ENCODE data around the gene SLCO2A1. TPM values are rescaled to one million over a fixed set of nuclear protein-coding genes. Genes with fewer than 3 reads are reported as not detected.

SLCO2A1 gene
- total RNA-seq, 2 donors from 2014 or later = 0.10 TPM; not detected in 1

DNA sequence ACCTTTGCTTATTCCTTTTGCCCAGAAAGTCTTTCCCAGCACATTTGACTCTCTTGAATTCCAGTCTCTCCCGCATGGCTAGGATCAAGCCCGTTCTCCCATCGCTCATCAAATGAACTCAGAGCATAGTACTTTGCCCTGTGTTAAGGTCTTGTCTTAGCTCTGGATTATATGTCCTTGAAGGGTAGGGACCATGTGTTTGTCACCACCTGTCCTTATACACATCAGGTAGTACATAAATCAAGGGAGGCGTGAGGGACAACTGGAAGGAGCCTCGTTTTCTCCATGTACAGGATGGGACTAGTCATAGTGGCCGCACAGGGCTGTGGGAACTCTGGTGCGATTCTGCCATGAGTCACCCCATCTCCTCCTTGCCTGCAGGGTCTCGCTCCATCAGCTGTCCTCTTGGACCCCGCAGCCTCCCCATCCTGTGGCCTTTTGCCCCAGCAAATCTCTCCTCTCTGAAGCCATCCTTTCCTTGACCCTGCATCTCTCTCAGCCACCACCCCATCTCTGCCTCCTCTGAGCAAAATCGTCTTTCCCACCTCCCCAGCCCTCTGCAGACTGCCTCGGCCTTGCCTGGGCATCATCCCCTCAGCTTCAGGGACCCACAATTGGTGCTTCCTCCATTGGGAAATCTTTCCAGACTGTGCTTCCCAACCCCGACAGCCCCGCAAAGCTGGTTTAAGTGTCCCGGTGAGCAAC, 100.7 kb downstream of the SLCO2A1 start:
- peaks cover 7% of the 10 kb centered on the region for H3K4me1 Mint-ChIP-seq (ENCODE audit: low read depth)
- DNase-seq = no peak
- H3K36me3 Mint-ChIP-seq (ENCODE audit: insufficient read depth in 2 of 2) = no peaks in the 10 kb centered on the region
- H3K9me3 Mint-ChIP-seq = no peaks in the 10 kb centered on the region
- ATAC-seq (replicated peaks in 1 of 2) = no peak
- no peak overlapping the region for H3K4me3 Mint-ChIP-seq
- H3K27me3 Mint-ChIP-seq (ENCODE audit: low read depth) = peaks cover 8% of the 10 kb centered on the region
- no peak overlapping the region for H3K27ac Mint-ChIP-seq

DNA sequence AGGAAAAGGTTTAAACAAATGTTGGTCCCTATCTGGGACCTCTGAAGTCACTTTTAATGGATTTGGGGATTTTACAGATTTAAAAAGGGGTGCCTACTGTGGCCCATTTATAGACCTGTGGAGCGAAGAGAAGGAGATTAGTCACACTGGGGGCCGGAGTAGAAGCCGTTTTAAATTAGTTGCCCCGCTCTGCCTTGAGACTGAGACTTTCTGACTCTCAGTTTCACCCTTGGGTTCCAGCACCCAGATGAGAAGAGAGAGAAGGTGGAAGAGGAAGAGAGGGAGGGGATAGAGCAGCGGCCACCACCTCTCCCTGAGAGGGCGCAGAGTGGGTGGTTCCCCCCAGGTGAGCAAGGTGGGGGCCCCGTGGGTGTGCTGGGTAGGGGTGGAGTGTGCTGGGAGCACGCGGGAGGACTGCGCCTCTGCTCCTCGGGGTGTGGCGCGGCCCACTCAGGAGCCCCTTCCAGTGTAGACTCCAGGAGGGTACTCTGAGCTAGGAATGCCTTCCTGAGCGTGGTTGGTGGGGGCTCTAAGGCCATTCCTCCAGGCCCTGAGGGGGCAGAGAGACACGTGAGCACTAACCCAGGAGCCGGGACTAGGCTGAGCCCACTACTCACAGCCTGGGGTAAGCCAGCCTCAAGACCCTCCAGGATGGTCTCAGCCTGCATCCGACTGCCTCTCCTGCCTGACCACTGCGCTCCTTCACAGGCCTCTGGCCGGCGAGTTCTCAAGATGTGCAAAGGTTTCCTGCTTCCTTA, 101.4 kb downstream of the SLCO2A1 start:
- H3K9me3 Mint-ChIP-seq = no peaks in the 10 kb centered on the region
- peaks cover 7% of the 10 kb centered on the region for H3K4me1 Mint-ChIP-seq (ENCODE audit: low read depth)
- H3K27me3 Mint-ChIP-seq (ENCODE audit: low read depth) = peaks cover 8% of the 10 kb centered on the region
- DNase-seq (no peak), ATAC-seq (replicated peaks in 1 of 2) (no peak)
- no peak overlapping the region for H3K27ac Mint-ChIP-seq
- no peaks in the 10 kb centered on the region for H3K36me3 Mint-ChIP-seq (ENCODE audit: insufficient read depth in 2 of 2)
- H3K4me3 Mint-ChIP-seq = peak overlapping the region; percentile 65 to 71

DNA sequence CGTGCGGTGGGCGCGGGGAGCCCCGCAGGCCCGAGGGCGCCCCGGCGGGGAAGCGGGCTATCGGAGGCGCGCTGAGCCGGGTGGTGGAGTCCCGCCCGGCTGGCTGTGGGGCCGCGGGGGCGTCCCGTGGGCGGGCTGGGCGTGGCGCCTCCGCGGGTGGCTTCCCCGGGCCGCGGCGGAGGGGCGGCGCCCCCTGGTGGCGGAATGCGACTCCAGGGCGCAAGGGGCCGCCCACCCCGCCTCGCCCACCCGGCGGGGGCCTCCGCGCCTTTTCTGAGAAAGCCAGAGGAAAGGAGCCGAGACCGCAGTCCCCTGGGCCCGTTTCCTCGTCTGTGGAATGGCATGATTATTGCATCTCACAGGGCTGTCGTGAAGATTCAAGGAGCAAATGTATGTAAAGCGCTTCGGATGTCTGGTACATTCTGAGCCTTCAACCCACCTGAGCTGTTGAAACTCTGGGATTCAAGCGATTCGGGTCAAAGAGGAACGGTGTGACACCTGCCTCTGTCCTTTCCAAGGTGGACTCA, 102.1 kb downstream of the SLCO2A1 start:
- Mint-ChIP-seq H3K4me1 (ENCODE audit: low read depth) (peaks cover 7% of the 10 kb centered on the region), H3K27me3 (ENCODE audit: low read depth) (peaks cover 8% of the 10 kb centered on the region), H3K27ac (no peak overlapping the region), H3K9me3 (no peaks in the 10 kb centered on the region), H3K4me3 (peak overlapping the region; percentile 65 to 71), H3K36me3 (ENCODE audit: insufficient read depth in 2 of 2) (no peaks in the 10 kb centered on the region)
- DNase-seq (peak; percentile 83 to 85), ATAC-seq (replicated peaks in 1 of 2) (peak; percentile 87 to 90)

DNA sequence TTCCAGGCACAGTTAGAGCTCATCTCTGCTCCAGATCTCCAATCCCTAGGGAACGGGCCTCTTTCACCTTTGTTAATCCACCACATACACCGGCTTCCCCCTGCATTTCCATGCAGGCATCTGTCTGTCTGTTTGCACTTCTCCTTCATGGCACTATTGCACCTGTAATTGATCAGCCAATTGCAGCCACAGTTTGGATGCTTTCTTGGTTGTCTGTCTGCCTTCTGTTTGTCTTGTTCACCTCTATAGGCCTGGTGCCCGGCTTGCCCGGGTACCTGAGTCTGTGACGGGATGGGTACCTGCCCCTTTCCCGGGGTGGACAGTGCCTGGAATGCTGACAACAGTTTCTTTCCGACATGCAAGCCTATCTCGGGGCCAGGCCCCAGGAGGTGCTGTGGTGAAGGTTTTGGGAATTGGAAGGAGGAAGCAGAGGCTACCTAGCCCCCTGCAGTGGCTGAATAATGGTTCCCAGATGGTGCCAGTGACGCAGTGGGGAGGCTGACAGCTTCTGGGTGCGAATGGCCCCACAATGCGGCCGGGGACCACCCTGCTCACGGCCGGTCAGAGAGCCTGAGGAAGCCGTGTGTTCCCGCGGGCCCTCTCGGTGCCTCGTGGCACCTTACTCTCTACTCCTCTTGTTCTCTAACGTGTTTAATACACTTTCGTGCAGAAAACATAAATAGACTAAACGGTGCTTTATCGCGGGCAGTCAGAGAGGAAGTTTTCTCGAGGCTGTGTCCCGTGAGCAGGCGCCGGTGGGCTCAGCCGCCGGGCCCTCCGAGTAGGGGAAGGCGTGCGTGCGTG, 102.8 kb downstream of the SLCO2A1 start:
- Mint-ChIP-seq H3K27me3 (ENCODE audit: low read depth) (peaks cover 8% of the 10 kb centered on the region), H3K36me3 (ENCODE audit: insufficient read depth in 2 of 2) (no peaks in the 10 kb centered on the region), H3K4me1 (ENCODE audit: low read depth) (peaks cover 7% of the 10 kb centered on the region), H3K9me3 (no peaks in the 10 kb centered on the region), H3K27ac (no peak overlapping the region), H3K4me3 (peak overlapping the region; percentile 65 to 66)
- DNase-seq (no peak), ATAC-seq (replicated peaks in 1 of 2) (peak; percentile 3 to 7)

DNA sequence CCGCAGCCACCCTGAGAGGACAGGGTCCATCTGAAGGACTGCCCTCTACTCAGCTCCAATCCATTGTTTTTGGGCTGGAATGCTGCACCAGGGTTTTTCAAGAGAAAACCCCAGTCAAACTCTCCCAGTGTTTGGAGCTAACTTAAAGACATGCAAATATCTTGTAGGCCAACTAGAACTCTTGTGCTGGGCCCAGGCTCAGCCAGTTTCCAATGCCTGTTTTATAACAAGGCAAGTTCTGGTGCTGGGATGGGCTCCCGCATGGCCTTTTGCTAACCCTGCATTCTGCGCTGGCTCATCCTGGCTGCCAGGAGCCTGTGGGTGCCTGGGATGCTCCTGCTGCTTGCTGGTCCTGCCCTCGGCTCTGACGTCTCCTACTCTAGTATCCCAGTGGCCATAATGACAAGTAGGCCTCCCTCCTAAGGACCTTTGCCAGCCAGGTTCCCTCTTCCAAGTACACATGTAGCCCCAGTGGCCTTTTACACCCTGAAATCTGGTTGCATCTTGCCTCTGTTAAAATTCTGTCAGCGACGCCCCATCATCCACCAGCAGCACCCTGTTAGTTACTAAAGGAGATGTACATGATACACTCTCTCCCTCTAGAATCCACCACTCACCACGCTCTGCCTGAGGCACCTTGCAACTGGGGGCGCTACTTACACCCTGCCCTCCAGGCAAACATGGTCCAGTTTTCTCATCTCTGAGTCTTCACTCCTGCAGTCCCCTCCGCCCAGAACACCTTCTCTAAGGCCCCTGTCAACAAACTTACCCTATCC, 103.6 kb downstream of the SLCO2A1 start:
- H3K27me3 Mint-ChIP-seq (ENCODE audit: low read depth) = peaks cover 8% of the 10 kb centered on the region
- no peaks in the 10 kb centered on the region for H3K36me3 Mint-ChIP-seq (ENCODE audit: insufficient read depth in 2 of 2)
- H3K9me3 Mint-ChIP-seq = no peaks in the 10 kb centered on the region
- ATAC-seq (replicated peaks in 1 of 2) (no peak), DNase-seq (no peak)
- no peak overlapping the region for H3K27ac Mint-ChIP-seq
- H3K4me3 Mint-ChIP-seq = no peak overlapping the region
- H3K4me1 Mint-ChIP-seq (ENCODE audit: low read depth) = peaks cover 7% of the 10 kb centered on the region

DNA sequence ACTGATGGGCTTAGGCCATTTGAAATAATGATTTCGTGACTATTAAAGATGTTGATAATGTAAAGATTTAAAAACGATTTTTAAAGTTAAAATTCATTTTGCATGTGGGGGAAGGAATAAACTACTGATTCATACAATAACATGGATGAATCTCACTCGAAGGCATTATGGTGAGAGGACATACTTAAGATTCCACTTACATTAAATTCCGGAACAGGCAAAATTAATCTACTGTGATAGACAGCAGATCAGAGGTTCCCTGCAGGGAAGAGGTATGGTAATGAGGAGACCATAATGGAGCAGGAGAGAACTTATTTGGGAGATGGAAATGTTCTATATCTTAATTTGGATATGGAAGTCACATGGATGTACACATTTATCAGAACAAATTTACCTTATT, 105.7 kb downstream of the SLCO2A1 start:
- DNase-seq = no peak
- no peak for ATAC-seq (replicated peaks in 1 of 2)
- Mint-ChIP-seq H3K9me3 (no peaks in the 10 kb centered on the region), H3K27me3 (ENCODE audit: low read depth) (peaks cover 2% of the 10 kb centered on the region), H3K4me1 (ENCODE audit: low read depth) (peaks cover 7% of the 10 kb centered on the region), H3K36me3 (ENCODE audit: insufficient read depth in 2 of 2) (no peaks in the 10 kb centered on the region), H3K4me3 (no peak overlapping the region), H3K27ac (no peak overlapping the region)

DNA sequence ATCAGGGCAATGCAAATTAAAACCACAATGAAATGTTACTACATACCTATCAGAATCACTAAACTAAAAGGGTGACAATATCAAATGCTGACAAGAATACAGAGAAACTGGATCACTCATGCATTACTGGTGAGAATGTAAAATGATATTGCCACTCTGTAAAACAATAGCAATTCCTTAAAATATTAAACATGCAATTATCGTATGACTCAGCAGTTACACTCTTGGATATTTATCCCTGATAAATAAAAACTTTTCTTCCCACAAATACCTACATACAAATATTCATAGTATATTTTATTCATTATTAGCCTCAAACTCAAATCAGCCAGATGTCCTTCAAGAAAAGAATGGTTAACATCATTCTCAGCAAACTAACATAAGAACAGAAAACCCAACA, 108.1 kb downstream of the SLCO2A1 start:
- Mint-ChIP-seq H3K4me1 (ENCODE audit: low read depth) (no peaks in the 10 kb centered on the region), H3K27ac (no peak overlapping the region), H3K27me3 (ENCODE audit: low read depth) (peaks cover 7% of the 10 kb centered on the region), H3K9me3 (peaks cover 0 to 3% of the 10 kb centered on the region in 2 donors), H3K36me3 (ENCODE audit: insufficient read depth in 2 of 2) (no peaks in the 10 kb centered on the region), H3K4me3 (no peak overlapping the region)
- no peak for DNase-seq
- ATAC-seq (replicated peaks in 1 of 2) = no peak

DNA sequence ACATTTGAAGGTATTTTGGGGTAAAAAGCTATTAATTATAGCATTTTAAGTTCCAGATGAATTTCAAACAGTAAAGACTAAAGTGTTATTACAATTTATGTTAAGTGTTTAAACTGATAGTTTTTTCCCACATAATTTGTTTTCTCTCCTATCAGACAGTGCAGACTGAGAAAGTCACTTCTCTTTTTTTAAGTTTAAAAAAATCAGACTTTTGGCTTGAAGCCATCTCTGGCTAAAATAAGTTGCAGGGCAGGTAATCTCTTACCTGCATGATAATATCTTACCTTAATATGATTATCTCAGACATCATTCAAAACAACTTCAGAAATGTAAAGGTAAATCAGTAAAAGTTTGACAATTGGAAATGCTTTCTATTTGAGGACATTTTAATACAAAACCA, 112.6 kb downstream of the SLCO2A1 start:
- DNase-seq (no peak), ATAC-seq (replicated peaks in 1 of 2) (no peak)
- no peaks in the 10 kb centered on the region for H3K36me3 Mint-ChIP-seq (ENCODE audit: insufficient read depth in 2 of 2)
- H3K27me3 Mint-ChIP-seq (ENCODE audit: low read depth) = peaks cover 7% of the 10 kb centered on the region
- peaks cover 0 to 3% of the 10 kb centered on the region in 2 donors for H3K9me3 Mint-ChIP-seq
- no peaks in the 10 kb centered on the region for H3K4me1 Mint-ChIP-seq (ENCODE audit: low read depth)
- no peak overlapping the region for H3K4me3 Mint-ChIP-seq
- no peak overlapping the region for H3K27ac Mint-ChIP-seq

DNA sequence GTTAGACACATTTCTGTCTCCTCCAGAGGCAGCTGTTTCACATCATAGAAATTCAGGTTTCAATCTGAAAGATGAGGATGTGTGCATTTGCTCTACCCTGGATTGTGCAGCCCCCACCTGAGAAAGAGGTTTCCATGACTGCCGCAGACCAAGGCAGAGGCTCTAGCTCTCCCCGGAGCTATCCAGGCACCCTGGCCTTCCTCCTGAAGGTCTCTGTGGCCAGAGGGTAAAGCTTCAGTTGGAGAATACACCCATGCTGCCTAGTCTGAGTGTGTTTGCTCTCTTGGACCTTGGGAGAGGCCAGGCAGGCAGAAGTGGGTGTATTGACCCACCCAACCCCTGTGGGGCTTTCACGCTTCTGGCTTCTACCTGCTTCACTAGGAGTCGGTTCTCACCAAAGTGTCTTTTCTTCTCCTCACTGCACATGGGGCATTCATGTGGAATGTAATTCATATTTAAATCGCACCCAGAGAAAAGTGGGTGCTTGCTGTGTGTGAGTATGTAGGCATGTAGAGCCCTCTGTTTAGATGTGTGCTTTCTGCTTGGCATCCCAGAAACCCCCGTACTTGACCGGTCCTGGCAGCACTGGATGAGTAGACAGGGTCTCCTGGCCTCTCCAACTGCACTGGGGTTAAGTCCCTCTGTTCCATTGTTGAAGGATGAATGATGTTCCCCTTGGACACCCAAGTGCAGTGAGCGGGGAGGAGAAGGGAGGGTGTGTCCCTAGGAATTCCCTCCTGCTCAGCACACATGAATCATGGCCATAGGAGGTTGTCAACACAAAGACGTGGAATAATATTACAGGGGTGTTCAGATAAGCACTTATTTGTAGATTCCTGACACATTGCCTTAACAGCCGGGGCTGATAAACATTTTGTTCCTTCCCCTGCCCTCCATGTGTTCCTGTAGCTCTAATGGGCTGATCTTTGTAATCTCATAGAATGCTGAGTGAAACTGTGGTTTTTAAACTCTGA, 113.8 kb downstream of the SLCO2A1 start:
- DNase-seq = no peak

DNA sequence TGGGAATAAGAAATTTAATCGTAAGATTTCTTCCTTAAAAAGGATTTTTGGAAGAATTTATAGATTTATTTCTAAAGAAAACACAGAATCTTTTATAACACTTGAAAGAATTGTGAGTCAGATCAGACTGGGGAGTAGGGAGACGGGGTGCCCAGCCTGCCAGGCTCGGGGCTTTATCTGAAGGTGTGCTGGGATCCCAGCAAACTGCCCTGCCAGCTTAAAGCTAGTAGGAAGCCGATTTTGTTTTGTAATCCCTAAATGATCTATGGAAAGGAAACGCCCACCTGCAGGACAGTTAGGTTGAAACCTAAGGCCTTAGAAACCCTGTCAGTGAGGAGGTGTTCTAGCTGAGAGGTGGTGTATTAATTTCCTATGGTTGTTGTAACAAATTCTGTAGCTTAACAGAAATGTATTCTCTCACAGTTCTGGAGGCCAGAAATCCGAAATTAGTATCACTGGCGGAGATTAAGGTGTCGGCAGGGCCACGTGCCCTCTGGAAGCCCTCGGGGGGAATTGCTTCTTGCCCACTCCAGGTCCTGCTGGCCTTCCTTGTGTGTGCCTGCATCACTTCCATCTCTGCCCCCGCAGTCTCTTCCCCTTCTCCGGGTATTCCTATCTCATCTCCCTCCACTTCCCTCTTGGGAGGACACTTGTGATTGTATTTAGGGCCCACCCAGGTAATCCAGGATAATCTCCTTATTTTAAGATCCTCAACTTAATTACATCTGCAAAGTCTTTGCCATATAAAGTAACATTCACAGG, 114.7 kb downstream of the SLCO2A1 start:
- peaks cover 0 to 3% of the 10 kb centered on the region in 2 donors for H3K9me3 Mint-ChIP-seq
- no peaks in the 10 kb centered on the region for H3K4me1 Mint-ChIP-seq (ENCODE audit: low read depth)
- H3K27ac Mint-ChIP-seq = no peak overlapping the region
- no peak for ATAC-seq (replicated peaks in 1 of 2)
- H3K36me3 Mint-ChIP-seq (ENCODE audit: insufficient read depth in 2 of 2) = no peaks in the 10 kb centered on the region
- no peak for DNase-seq
- no peak overlapping the region for H3K4me3 Mint-ChIP-seq
- peaks cover 7% of the 10 kb centered on the region for H3K27me3 Mint-ChIP-seq (ENCODE audit: low read depth)

More for the DNA sequence above, 113.8 kb downstream of the SLCO2A1 start:
- ATAC-seq (replicated peaks in 1 of 2) = no peak
- peaks cover 7% of the 10 kb centered on the region for H3K27me3 Mint-ChIP-seq (ENCODE audit: low read depth)
- no peaks in the 10 kb centered on the region for H3K36me3 Mint-ChIP-seq (ENCODE audit: insufficient read depth in 2 of 2)
- peaks cover 0 to 3% of the 10 kb centered on the region in 2 donors for H3K9me3 Mint-ChIP-seq
- no peak overlapping the region for H3K27ac Mint-ChIP-seq
- no peak overlapping the region for H3K4me3 Mint-ChIP-seq
- H3K4me1 Mint-ChIP-seq (ENCODE audit: low read depth) = no peaks in the 10 kb centered on the region

DNA sequence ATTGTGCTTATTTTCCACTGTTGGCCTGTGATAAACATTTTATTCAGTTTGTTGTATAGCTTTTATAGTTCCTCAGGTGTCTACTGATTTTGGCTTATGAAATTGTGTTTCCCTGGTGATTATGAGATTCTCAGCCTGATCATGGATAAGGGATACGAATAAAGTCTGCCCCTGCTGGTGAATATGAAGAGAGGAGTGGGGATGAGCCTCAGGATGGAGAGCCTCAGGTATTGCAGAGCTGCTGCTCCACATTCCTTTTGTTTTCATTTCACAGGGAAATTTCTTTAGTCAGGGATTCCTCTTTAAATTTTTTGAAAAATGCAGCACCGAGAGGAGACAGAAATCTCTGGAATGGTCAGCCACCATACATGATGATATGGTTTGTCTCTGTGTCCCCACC, 119.3 kb downstream of the SLCO2A1 start:
- Mint-ChIP-seq H3K27me3 (ENCODE audit: low read depth) (peaks cover 6% of the 10 kb centered on the region), H3K36me3 (ENCODE audit: insufficient read depth in 2 of 2) (no peaks in the 10 kb centered on the region), H3K4me1 (ENCODE audit: low read depth) (no peaks in the 10 kb centered on the region), H3K4me3 (no peak overlapping the region), H3K27ac (no peak overlapping the region), H3K9me3 (no peaks in the 10 kb centered on the region)
- DNase-seq (no peak), ATAC-seq (replicated peaks in 1 of 2) (no peak)

Measured in activated T-cell treated with anti-CD3 and anti-CD28 coated beads, Interleukin-2, amount 50 U/mL, for 72 hours (primary cell).